IMR-90 (cell line): ENCODE data around the gene CXCR3.

ENCODE experiments used
- FOS ChIP-seq: fragments of 150-350 bp; IDR thresholded peaks from 2 replicates; pipeline ENCODE4 v1.6.1; 2016; ENCODE audit warnings: low read depth, low read length
- MAFK ChIP-seq: IDR thresholded peaks from 2 replicates; pipeline ENCODE4 v1.6.1; 2012; ENCODE audit warnings: low read depth, low read length, improper control_type of control experiment
- MXI1 ChIP-seq: IDR thresholded peaks from 2 replicates; pipeline ENCODE4 v1.6.1; 2012; ENCODE audit warnings: low read depth, mild to moderate bottlenecking, low read length, moderate library complexity, borderline replicate concordance
- POLR2A ChIP-seq: IDR thresholded peaks from 2 replicates; pipeline ENCODE4 v1.6.1; 2012; ENCODE audit warnings: mild to moderate bottlenecking, low read depth, low read length
- RCOR1 ChIP-seq: IDR thresholded peaks from 2 replicates; pipeline ENCODE4 v1.6.1; 2012; ENCODE audit warnings: mild to moderate bottlenecking, low read length, improper control_type of control experiment; ENCODE audit not compliant: insufficient replicate concordance
- TF ChIP-seq, protein P1 (sequence below): conservative IDR thresholded peaks from 2 replicates; pipeline ENCODE4 v1.5.1; 2012; ENCODE audit warnings: mild to moderate bottlenecking, low read depth, low read length, improper control_type of control experiment
- TF ChIP-seq, protein P2 (sequence below): fragments of 150-350 bp; IDR thresholded peaks from 2 replicates; pipeline ENCODE4 v1.6.1; 2017; ENCODE audit warnings: mild to moderate bottlenecking, antibody characterized with exemption, low read length, low read depth

DNA sequence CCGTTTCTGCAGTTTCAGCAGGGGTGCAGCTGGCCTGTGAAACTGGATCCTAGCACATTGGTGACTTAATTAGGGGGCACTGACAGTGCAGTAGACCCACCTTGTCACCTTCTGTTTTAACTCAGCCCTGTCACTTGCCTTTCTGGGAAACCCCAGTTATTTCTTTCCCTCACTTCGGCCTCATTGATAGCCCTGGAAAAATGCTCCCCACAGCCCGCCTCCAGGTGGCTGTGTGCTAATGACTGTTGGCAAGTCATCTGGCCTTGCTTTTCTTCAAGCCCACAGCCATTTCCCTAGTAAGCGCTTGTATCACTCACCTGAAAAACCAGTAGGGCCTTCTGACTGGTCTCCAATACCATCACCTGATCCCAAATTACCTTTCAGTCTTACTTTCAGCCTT is 3.3 kb downstream of the CXCR3 start:
- TF ChIP-seq MXI1: no peak
- TF ChIP-seq, protein P1, sequence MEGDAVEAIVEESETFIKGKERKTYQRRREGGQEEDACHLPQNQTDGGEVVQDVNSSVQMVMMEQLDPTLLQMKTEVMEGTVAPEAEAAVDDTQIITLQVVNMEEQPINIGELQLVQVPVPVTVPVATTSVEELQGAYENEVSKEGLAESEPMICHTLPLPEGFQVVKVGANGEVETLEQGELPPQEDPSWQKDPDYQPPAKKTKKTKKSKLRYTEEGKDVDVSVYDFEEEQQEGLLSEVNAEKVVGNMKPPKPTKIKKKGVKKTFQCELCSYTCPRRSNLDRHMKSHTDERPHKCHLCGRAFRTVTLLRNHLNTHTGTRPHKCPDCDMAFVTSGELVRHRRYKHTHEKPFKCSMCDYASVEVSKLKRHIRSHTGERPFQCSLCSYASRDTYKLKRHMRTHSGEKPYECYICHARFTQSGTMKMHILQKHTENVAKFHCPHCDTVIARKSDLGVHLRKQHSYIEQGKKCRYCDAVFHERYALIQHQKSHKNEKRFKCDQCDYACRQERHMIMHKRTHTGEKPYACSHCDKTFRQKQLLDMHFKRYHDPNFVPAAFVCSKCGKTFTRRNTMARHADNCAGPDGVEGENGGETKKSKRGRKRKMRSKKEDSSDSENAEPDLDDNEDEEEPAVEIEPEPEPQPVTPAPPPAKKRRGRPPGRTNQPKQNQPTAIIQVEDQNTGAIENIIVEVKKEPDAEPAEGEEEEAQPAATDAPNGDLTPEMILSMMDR: no peak
- TF ChIP-seq POLR2A: no peak
- no peak for TF ChIP-seq MAFK
- no peak for TF ChIP-seq RCOR1
- TF ChIP-seq, protein P2, sequence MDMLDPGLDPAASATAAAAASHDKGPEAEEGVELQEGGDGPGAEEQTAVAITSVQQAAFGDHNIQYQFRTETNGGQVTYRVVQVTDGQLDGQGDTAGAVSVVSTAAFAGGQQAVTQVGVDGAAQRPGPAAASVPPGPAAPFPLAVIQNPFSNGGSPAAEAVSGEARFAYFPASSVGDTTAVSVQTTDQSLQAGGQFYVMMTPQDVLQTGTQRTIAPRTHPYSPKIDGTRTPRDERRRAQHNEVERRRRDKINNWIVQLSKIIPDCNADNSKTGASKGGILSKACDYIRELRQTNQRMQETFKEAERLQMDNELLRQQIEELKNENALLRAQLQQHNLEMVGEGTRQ: no peak
- TF ChIP-seq FOS: no peak
